H1 (cell line): ENCODE measurements around the gene PRKAR1B. TPM values are rescaled to one million over a fixed set of nuclear protein-coding genes. Genes with fewer than 3 reads are reported as not detected.

ENCODE experiments used
- CTCF ChIA-PET: fragments of 300-600 bp; sonication (Branson Sonifier 250); formaldehyde crosslinking; loops from one replicate; lab custom pipeline; 2021; ENCODE audit not compliant: partially characterized antibody; lab: Charles Lee
- POLR2A ChIA-PET: fragments of 300-600 bp; sonication (Branson Sonifier 250); formaldehyde crosslinking; loops from one replicate; lab custom pipeline; 2021; ENCODE audit warnings: inconsistent platforms; ENCODE audit not compliant: partially characterized antibody; lab: Charles Lee
- DNase-seq, 2 experiments: peaks; one replicate each; pipeline versions ENCODE4 v3.0.0 to v3.0.0-alpha.2; 2010 to 2022; ENCODE audit warnings: low spot score in 2 of 2, low read depth in 1 of 2, mixed read lengths in 1 of 2
- FAIRE-seq: peaks from 2 replicates; lab custom pipeline; 2011; peaks lifted over from hg19 to GRCh38; lab: Jason Lieb, UNC
- H2AFZ ChIP-seq: 2 replicates; pipeline ENCODE4 v1.8.1; 2012; ENCODE audit warnings: low read length, inconsistent platforms
- H2AK5ac ChIP-seq: 2 replicates; pipeline ENCODE4 v1.6.1; 2013; ENCODE audit warnings: low read depth, low read length
- H2BK120ac ChIP-seq: replicated peaks from 2 replicates; pipeline ENCODE3; 2013; ENCODE audit warnings: low read depth, low read length, inconsistent platforms
- H2BK12ac ChIP-seq: 2 replicates; pipeline ENCODE4 v1.6.1; 2013; ENCODE audit warnings: low read depth, low read length
- H2BK15ac ChIP-seq: 2 replicates; pipeline ENCODE4 v1.6.1; 2013; ENCODE audit warnings: low read length
- H2BK20ac ChIP-seq: 2 replicates; pipeline ENCODE4 v1.6.1; 2013; ENCODE audit warnings: low read length
- H2BK5ac ChIP-seq: 2 replicates; pipeline ENCODE4 v1.6.1; 2013; ENCODE audit warnings: low read depth, low read length
- H3K14ac ChIP-seq: 2 replicates; pipeline ENCODE4 v1.6.1; 2013; ENCODE audit warnings: inconsistent platforms; ENCODE audit not compliant: insufficient read length
- H3K18ac ChIP-seq: 2 replicates; pipeline ENCODE4 v1.6.1; 2013; ENCODE audit warnings: low read length; ENCODE audit errors: extremely low read depth
- H3K23ac ChIP-seq: 2 replicates; pipeline ENCODE4 v1.6.1; 2013; ENCODE audit warnings: inconsistent platforms; ENCODE audit not compliant: insufficient read length
- H3K23me2 ChIP-seq: 2 replicates; pipeline ENCODE4 v1.6.1; 2013; ENCODE audit warnings: low read depth, low read length
- H3K27ac ChIP-seq: 2 replicates; pipeline ENCODE4 v1.6.1; 2011; ENCODE audit warnings: low read depth, low read length, inconsistent platforms
- H3K27me3 ChIP-seq, 4 experiments: replicated peaks in 1 of 4; 1 replicate in 1 of 4; 2 replicates in 3 of 4; pipeline versions ENCODE4 v1.6.1 to v1.8.1; 2011 to 2013; ENCODE audit warnings: low read length in 3 of 4, mild to moderate bottlenecking in 3 of 4, inconsistent platforms in 2 of 4, mixed read lengths in 2 of 4, moderate library complexity in 1 of 4; ENCODE audit not compliant: control insufficient read depth in 3 of 4, insufficient read depth in 3 of 4; ENCODE audit errors: extremely low read depth in 1 of 4
- H3K36me3 ChIP-seq, 4 experiments: 2 replicates each; pipeline versions ENCODE4 v1.6.1 to v1.8.1; 2011 to 2013; ENCODE audit warnings: mild to moderate bottlenecking in 4 of 4, low read length in 3 of 4, moderate library complexity in 2 of 4, control low read depth in 1 of 4, inconsistent platforms in 1 of 4; ENCODE audit not compliant: insufficient read depth in 4 of 4, control insufficient read depth in 2 of 4
- H3K4ac ChIP-seq: replicated peaks from 2 replicates; pipeline ENCODE3; 2013; ENCODE audit warnings: low read length, low read depth, mixed read lengths, inconsistent platforms; ENCODE audit not compliant: insufficient read length
- H3K4me1 ChIP-seq, 4 experiments: replicated peaks in 1 of 4; 1 replicate in 1 of 4; 2 replicates in 3 of 4; pipeline versions ENCODE4 v1.6.1 to v1.8.1; 2011 to 2013; ENCODE audit warnings: low read length in 3 of 4, inconsistent platforms in 2 of 4, mixed read lengths in 1 of 4; ENCODE audit not compliant: insufficient read depth in 4 of 4, control insufficient read depth in 3 of 4
- H3K4me2 ChIP-seq, 2 experiments: 2 replicates each; pipeline versions ENCODE4 v1.6.1 to v1.8.1; 2011 to 2013; ENCODE audit warnings: low read depth in 2 of 2, low read length in 2 of 2, control low read depth in 1 of 2, inconsistent platforms in 1 of 2, mild to moderate bottlenecking in 1 of 2; ENCODE audit not compliant: insufficient read depth in 1 of 2
- H3K4me3 ChIP-seq, 4 experiments: fragments of 200-600, 300-600 bp in 1 of 4; sonication (generic), shearing (Covaris generic), sonication (Bioruptor Twin) in 1 of 4; 2 replicates each; pipeline versions ENCODE4 v1.5.1 to v1.8.1; 2011 to 2016; ENCODE audit warnings: low read length in 4 of 4, low read depth in 3 of 4, control low read depth in 2 of 4, inconsistent platforms in 2 of 4, mild to moderate bottlenecking in 2 of 4, mixed read lengths in 1 of 4, moderate library complexity in 1 of 4; ENCODE audit not compliant: insufficient read depth in 2 of 4; ENCODE audit errors: extremely low read depth in 1 of 4
- H3K56ac ChIP-seq: replicated peaks from 2 replicates; pipeline ENCODE3; 2013; ENCODE audit warnings: low read depth, mild to moderate bottlenecking, mixed read lengths, low read length, inconsistent platforms; ENCODE audit not compliant: insufficient read length
- H3K79me1 ChIP-seq: 2 replicates; pipeline ENCODE4 v1.6.1; 2013; ENCODE audit warnings: low read depth, low read length, control low read depth
- H3K79me2 ChIP-seq, 2 experiments: 2 replicates each; pipeline versions ENCODE4 v1.6.1 to v1.8.1; 2012 to 2013; ENCODE audit warnings: low read length in 2 of 2, mild to moderate bottlenecking in 2 of 2, inconsistent platforms in 1 of 2; ENCODE audit not compliant: insufficient read depth in 2 of 2, control insufficient read depth in 1 of 2
- H3K9ac ChIP-seq, 4 experiments: replicated peaks in 1 of 4; 1 replicate in 1 of 4; 2 replicates in 3 of 4; pipeline versions ENCODE4 v1.6.1 to v1.8.1; 2011 to 2013; ENCODE audit warnings: low read depth in 3 of 4, low read length in 3 of 4, control low read depth in 2 of 4, mild to moderate bottlenecking in 2 of 4, moderate library complexity in 2 of 4, inconsistent platforms in 1 of 4; ENCODE audit errors: extremely low read depth in 1 of 4
- H3K9me3 ChIP-seq, 2 experiments: 2 replicates each; pipeline versions ENCODE4 v1.6.1 to v1.8.1; 2012 to 2013; ENCODE audit warnings: mild to moderate bottlenecking in 2 of 2, moderate library complexity in 2 of 2, control low read depth in 1 of 2, inconsistent platforms in 1 of 2, low read depth in 1 of 2, low read length in 1 of 2, mixed read lengths in 1 of 2; ENCODE audit not compliant: insufficient read depth in 2 of 2
- H4K20me1 ChIP-seq, 2 experiments: replicated peaks in 1 of 2; 2 replicates each; pipeline versions ENCODE3 to v1.8.1; 2011 to 2013; ENCODE audit warnings: inconsistent platforms in 2 of 2, low read length in 2 of 2, mild to moderate bottlenecking in 1 of 2; ENCODE audit not compliant: insufficient read depth in 2 of 2, control insufficient read depth in 1 of 2
- H4K5ac ChIP-seq: 2 replicates; pipeline ENCODE4 v1.6.1; 2013; ENCODE audit warnings: low read length, low read depth, mixed read lengths, inconsistent platforms; ENCODE audit not compliant: insufficient read length
- H4K8ac ChIP-seq: 2 replicates; pipeline ENCODE4 v1.8.0; 2013; ENCODE audit warnings: mild to moderate bottlenecking, moderate library complexity, low read length, inconsistent platforms; ENCODE audit not compliant: insufficient read depth; ENCODE audit errors: extremely low read depth
- H4K91ac ChIP-seq: replicated peaks from 2 replicates; pipeline ENCODE3; 2013; ENCODE audit warnings: low read length, mixed read lengths, inconsistent platforms; ENCODE audit not compliant: insufficient read length
- ASH2L ChIP-seq: fragments of 200-600, 300-600 bp; sonication (generic); IDR thresholded peaks from one replicate; pipeline ENCODE4 v1.7.1; 2017; ENCODE audit warnings: low read length
- BCL11A ChIP-seq, 2 experiments: IDR thresholded peaks; one replicate each; pipeline ENCODE4 v1.6.1; 2011; ENCODE audit warnings: low read depth in 2 of 2, low read length in 2 of 2, mild to moderate bottlenecking in 2 of 2
- CHD2 ChIP-seq: IDR thresholded peaks from 2 replicates; pipeline ENCODE4 v1.6.1; 2012; ENCODE audit warnings: low read length, improper control_type of control experiment
- CTBP2 ChIP-seq: IDR thresholded peaks from 2 replicates; pipeline ENCODE4 v1.7.0; 2011; ENCODE audit warnings: borderline replicate concordance, mild to moderate bottlenecking, moderate library complexity, mixed read lengths, low read length; ENCODE audit not compliant: insufficient read depth, insufficient read length
- GTF2F1 ChIP-seq: IDR thresholded peaks from 2 replicates; pipeline ENCODE4 v1.6.1; 2012; ENCODE audit warnings: low read depth, low read length, improper control_type of control experiment, borderline replicate concordance
- KDM5A ChIP-seq: fragments of 200-600 bp; IDR thresholded peaks from 2 replicates; pipeline ENCODE4 v1.7.1; 2012; ENCODE audit warnings: mild to moderate bottlenecking, low read length, inconsistent platforms, mixed read lengths
- MAFK ChIP-seq: IDR thresholded peaks from 2 replicates; pipeline ENCODE4 v1.6.1; 2012; ENCODE audit warnings: low read depth, mild to moderate bottlenecking, improper control_type of control experiment, low read length
- NRF1 ChIP-seq: IDR thresholded peaks from 2 replicates; pipeline ENCODE4 v1.6.1; 2011; ENCODE audit warnings: mild to moderate bottlenecking, low read depth, low read length, improper control_type of control experiment
- POU5F1 ChIP-seq: IDR thresholded peaks from 2 replicates; pipeline ENCODE4 v1.6.1; 2011; ENCODE audit warnings: low read depth, mild to moderate bottlenecking, low read length, moderate library complexity
- RNF2 ChIP-seq: fragments of 200-900, 300-1000 bp; sonication (generic); IDR thresholded peaks from 2 replicates; pipeline ENCODE4 v1.7.1; 2016; ENCODE audit warnings: borderline replicate concordance, low read depth, mild to moderate bottlenecking, antibody characterized with exemption, low read length; ENCODE audit not compliant: poor library complexity, severe bottlenecking; ENCODE audit errors: missing control alignments
- SIN3A ChIP-seq, 2 experiments: IDR thresholded peaks in 1 of 2; conservative IDR thresholded peaks in 1 of 2; 2 replicates each; pipeline ENCODE4 v1.6.1; 2011 to 2012; ENCODE audit warnings: low read length in 2 of 2, improper control_type of control experiment in 1 of 2, low read depth in 1 of 2, mild to moderate bottlenecking in 1 of 2
- SIRT6 ChIP-seq: IDR thresholded peaks from one replicate; pipeline ENCODE4 v1.7.1; 2012; ENCODE audit warnings: low read length, inconsistent platforms
- TAF1 ChIP-seq: IDR thresholded peaks from 2 replicates; pipeline ENCODE4 v1.6.1; 2011; ENCODE audit warnings: mild to moderate bottlenecking, low read depth, low read length
- WGBS, 2 experiments: shearing (Covaris generic) in 1 of 2; methylation state at CpG; one replicate each; pipeline versions ENCODE4 v1.1.6 to v1.1.7; 2013 to 2015; ENCODE audit warnings: low lambda C conversion rate in 2 of 2, mixed read lengths in 2 of 2, inconsistent platforms in 1 of 2, low coverage in 1 of 2, missing lambda C conversion rate in 1 of 2; ENCODE audit not compliant: insufficient replicate concordance in 2 of 2, insufficient coverage in 1 of 2, insufficient read length in 1 of 2; ENCODE audit errors: extremely low coverage in 1 of 2, missing lambda C conversion rate in 1 of 2; 5-methylcytosine and 5-hydroxymethylcytosine counted together
- polyA plus RNA-seq, 7 experiments: library from polyadenylated mRNA; depleted of rRNA in 3 of 7; stranded (reverse) in 5 of 7; unstranded in 2 of 7; fragments of >200 nt in 5 of 7; fragments of 200-250 nt in 2 of 7; gene quantifications; 1 replicate in 5 of 7; 2 replicates in 1 of 7; 4 replicates in 1 of 7; pipeline versions ENCODE4 v1.2.1 to v1.2.3, GENCODE V29; 2011 to 2013; ENCODE audit warnings: missing spikeins in 2 of 7, mixed read lengths in 2 of 7
- total RNA-seq: library from RNA; stranded (reverse); fragmentation: NEBNext Ultra II Directional; extraction: Animal tissue kit (Norgen Biotek cat#: 25700); gene quantifications from 2 replicates; pipeline ENCODE4 v1.2.1, GENCODE V29; 2021

Gene PRKAR1B
- total and polyA plus RNA-seq, 2 of the 8 experiments (the other 6 are each of a cell fraction or from before 2014, with no cell fraction given) = 12.3 to 55.7 TPM

- no peaks in the 10 kb centered on the region for H3K27me3 ChIP-seq
- H3K23ac ChIP-seq = no peak overlapping the region
- no peak overlapping the region for H2AFZ ChIP-seq
- H3K23me2 ChIP-seq = no peaks in the 10 kb centered on the region
- no peak overlapping the region for H3K27ac ChIP-seq
- ChIA-PET CTCF (interaction anchor here (0.6 to 2.5 kb wide), 6 partner anchors 9 to 454 kb away, joined by 3 to 7 read pairs (median 3); no protein-coding TSS in a partner anchor), POLR2A (no interaction called here)
- H4K91ac ChIP-seq = no peak overlapping the region
- no peaks in the 10 kb centered on the region for H3K4me1 ChIP-seq
- H4K20me1 ChIP-seq = peaks cover 2 to 13% of the 10 kb centered on the region in 2 experiments
- no peak overlapping the region for H3K9ac ChIP-seq
- H2BK5ac ChIP-seq = no peak overlapping the region
- no peak overlapping the region for H3K18ac ChIP-seq
- H3K9me3 ChIP-seq = no peaks in the 10 kb centered on the region
- H3K56ac ChIP-seq = no peak overlapping the region
- H3K36me3 ChIP-seq = peaks cover 8 to 27% (median 16%) of the 10 kb centered on the region in 4 experiments; a peak in 7 of 8 replicates
- no peak for DNase-seq
- H2AK5ac ChIP-seq = no peak overlapping the region
- no peak overlapping the region for H4K5ac ChIP-seq
- H3K79me2 ChIP-seq = no peaks in the 10 kb centered on the region
- no peak overlapping the region for H2BK20ac ChIP-seq
- FAIRE-seq = no peak
- no peak overlapping the region for H2BK15ac ChIP-seq
- H3K4ac ChIP-seq = no peak overlapping the region
- WGBS, 2 experiments = 88% methylated on average over 7 of the region's 7 CpGs; no CpG with 5 or more reads in 1 of the 2 experiments
- no peak overlapping the region for H2BK120ac ChIP-seq
- no peak overlapping the region for H2BK12ac ChIP-seq
- H4K8ac ChIP-seq = no peak overlapping the region
- H3K14ac ChIP-seq = no peak overlapping the region
- no peaks in the 10 kb centered on the region; the same call in 1 of the 2 replicates for H3K79me1 ChIP-seq
- no peak overlapping the region for H3K4me3 ChIP-seq
- no peak overlapping the region for H3K4me2 ChIP-seq
- TF ChIP-seq KDM5A (no peak), NRF1 (no peak), GTF2F1 (no peak), SIRT6 (no peak), ASH2L (no peak), SIN3A (conservative IDR thresholded peaks at IDR 0.05 in 1 of 2, IDR thresholded peaks at IDR 0.05 in 1 of 2; ENCODE audit: low read depth in 1 of 2, low read length in 2 of 2) (no peak), POU5F1 (no peak), TAF1 (no peak), MAFK (no peak), BCL11A (IDR thresholded peaks at IDR 0.05; ENCODE audit: low read depth in 2 of 2, low read length in 2 of 2) (no peak), CHD2 (no peak), RNF2 (no peak), CTBP2 (no peak)
Measured at GRCh38 chr7:765383-765782, 38.3 kb upstream of the PRKAR1B start.
